SK-N-MC (cell line): ENCODE measurements around the gene MYD88.

Experiments
- EZH2 ChIP-seq: fragments of 200-600 bp; sonication (generic); IDR thresholded peaks from one replicate; pipeline ENCODE4 v1.6.1; 2017; ENCODE audit warnings: antibody characterized with exemption
- FOXP2 ChIP-seq: optimal IDR thresholded peaks from 2 replicates; pipeline ENCODE3; 2011; ENCODE audit warnings: mild to moderate bottlenecking, moderate library complexity; ENCODE audit not compliant: insufficient read depth; ENCODE audit errors: extremely low read length, control extremely low read depth
- POLR2AphosphoS5 ChIP-seq: IDR thresholded peaks from 2 replicates; pipeline ENCODE4 v1.6.1; 2012; ENCODE audit warnings: mild to moderate bottlenecking, low read depth, low read length, borderline replicate concordance

DNA sequence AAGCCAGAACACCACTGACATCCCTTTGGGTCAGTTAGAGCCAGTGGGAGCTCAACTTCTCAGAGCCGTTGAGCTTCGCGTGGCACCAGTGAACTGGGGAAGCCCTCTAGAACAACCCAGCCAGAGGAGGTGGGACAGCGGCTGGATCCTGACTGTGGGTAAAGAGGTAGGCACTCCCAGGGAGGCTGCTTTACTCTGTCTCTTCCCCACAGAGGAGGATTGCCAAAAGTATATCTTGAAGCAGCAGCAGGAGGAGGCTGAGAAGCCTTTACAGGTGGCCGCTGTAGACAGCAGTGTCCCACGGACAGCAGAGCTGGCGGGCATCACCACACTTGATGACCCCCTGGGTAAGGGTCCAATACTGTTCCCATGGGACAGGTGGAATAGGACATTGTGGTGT lies 1.2 kb downstream of the MYD88 start:
- TF ChIP-seq POLR2AphosphoS5 (no peak), EZH2 (no peak), FOXP2 (no peak)
